WTC11 (cell line): ENCODE results near the gene CYP4F22.

Experiments used
- CREM ChIP-seq: sonication (generic); formaldehyde crosslinking; IDR thresholded peaks from 2 replicates; pipeline ENCODE4 v1.8.1; 2022; ENCODE audit warnings: mild to moderate bottlenecking, missing genetic modification reagents, moderate library complexity
- ELF4 ChIP-seq: sonication (generic); formaldehyde crosslinking; IDR thresholded peaks from 2 replicates; pipeline ENCODE4 v1.8.1; 2022; ENCODE audit warnings: low read depth, mild to moderate bottlenecking, moderate library complexity, missing genetic modification reagents
- HMGA2 ChIP-seq: fragments of 250-450 bp; sonication (Bioruptor Pico); IDR thresholded peaks from 2 replicates; pipeline ENCODE4 v1.4.0; 2021; ENCODE audit warnings: mild to moderate bottlenecking, moderate library complexity
- JUN ChIP-seq: sonication (generic); formaldehyde crosslinking; IDR thresholded peaks from 2 replicates; pipeline ENCODE4 v1.8.0; 2023; ENCODE audit warnings: mild to moderate bottlenecking, missing genetic modification reagents
- KAT7 ChIP-seq: sonication (generic); formaldehyde crosslinking; IDR thresholded peaks from 2 replicates; pipeline ENCODE4 v1.8.1; 2023; ENCODE audit warnings: missing genetic modification reagents, mild to moderate bottlenecking, borderline replicate concordance
- NFATC4 ChIP-seq: fragments of 250-450 bp; sonication (Bioruptor Pico); IDR thresholded peaks from 2 replicates; pipeline ENCODE4 v1.9.0; 2021; ENCODE audit warnings: mild to moderate bottlenecking
- NFE2L1 ChIP-seq: sonication (generic); formaldehyde crosslinking; IDR thresholded peaks from 2 replicates; pipeline ENCODE4 v1.8.1; 2023; ENCODE audit warnings: missing genetic modification reagents
- TP53 ChIP-seq: sonication (generic); formaldehyde crosslinking; IDR thresholded peaks from 2 replicates; pipeline ENCODE4 v1.8.1; 2023; ENCODE audit warnings: mild to moderate bottlenecking, missing genetic modification reagents
- TF ChIP-seq, protein P1 (sequence below): fragments of 200-600 bp; IDR thresholded peaks from 2 replicates; pipeline ENCODE4 v1.8.0; 2022; ENCODE audit warnings: antibody characterized with exemption
- TF ChIP-seq, protein P2 (sequence below): sonication (generic); formaldehyde crosslinking; IDR thresholded peaks from 2 replicates; pipeline ENCODE4 v1.8.0; 2023; ENCODE audit warnings: missing genetic modification reagents
- TF ChIP-seq, protein P3 (sequence below): fragments of 250-450 bp; sonication (Bioruptor Pico); IDR thresholded peaks from 2 replicates; pipeline ENCODE4 v1.9.0; 2021; ENCODE audit warnings: mild to moderate bottlenecking
- TF ChIP-seq, protein P4 (sequence below): sonication (generic); formaldehyde crosslinking; IDR thresholded peaks from 2 replicates; pipeline ENCODE4 v1.8.0; 2022; ENCODE audit warnings: mild to moderate bottlenecking, missing genetic modification reagents

- TF ChIP-seq, protein P1, sequence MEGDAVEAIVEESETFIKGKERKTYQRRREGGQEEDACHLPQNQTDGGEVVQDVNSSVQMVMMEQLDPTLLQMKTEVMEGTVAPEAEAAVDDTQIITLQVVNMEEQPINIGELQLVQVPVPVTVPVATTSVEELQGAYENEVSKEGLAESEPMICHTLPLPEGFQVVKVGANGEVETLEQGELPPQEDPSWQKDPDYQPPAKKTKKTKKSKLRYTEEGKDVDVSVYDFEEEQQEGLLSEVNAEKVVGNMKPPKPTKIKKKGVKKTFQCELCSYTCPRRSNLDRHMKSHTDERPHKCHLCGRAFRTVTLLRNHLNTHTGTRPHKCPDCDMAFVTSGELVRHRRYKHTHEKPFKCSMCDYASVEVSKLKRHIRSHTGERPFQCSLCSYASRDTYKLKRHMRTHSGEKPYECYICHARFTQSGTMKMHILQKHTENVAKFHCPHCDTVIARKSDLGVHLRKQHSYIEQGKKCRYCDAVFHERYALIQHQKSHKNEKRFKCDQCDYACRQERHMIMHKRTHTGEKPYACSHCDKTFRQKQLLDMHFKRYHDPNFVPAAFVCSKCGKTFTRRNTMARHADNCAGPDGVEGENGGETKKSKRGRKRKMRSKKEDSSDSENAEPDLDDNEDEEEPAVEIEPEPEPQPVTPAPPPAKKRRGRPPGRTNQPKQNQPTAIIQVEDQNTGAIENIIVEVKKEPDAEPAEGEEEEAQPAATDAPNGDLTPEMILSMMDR = no peak
- TF ChIP-seq, protein P2, sequence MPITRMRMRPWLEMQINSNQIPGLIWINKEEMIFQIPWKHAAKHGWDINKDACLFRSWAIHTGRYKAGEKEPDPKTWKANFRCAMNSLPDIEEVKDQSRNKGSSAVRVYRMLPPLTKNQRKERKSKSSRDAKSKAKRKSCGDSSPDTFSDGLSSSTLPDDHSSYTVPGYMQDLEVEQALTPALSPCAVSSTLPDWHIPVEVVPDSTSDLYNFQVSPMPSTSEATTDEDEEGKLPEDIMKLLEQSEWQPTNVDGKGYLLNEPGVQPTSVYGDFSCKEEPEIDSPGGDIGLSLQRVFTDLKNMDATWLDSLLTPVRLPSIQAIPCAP = no peak
- TF ChIP-seq, protein P3, sequence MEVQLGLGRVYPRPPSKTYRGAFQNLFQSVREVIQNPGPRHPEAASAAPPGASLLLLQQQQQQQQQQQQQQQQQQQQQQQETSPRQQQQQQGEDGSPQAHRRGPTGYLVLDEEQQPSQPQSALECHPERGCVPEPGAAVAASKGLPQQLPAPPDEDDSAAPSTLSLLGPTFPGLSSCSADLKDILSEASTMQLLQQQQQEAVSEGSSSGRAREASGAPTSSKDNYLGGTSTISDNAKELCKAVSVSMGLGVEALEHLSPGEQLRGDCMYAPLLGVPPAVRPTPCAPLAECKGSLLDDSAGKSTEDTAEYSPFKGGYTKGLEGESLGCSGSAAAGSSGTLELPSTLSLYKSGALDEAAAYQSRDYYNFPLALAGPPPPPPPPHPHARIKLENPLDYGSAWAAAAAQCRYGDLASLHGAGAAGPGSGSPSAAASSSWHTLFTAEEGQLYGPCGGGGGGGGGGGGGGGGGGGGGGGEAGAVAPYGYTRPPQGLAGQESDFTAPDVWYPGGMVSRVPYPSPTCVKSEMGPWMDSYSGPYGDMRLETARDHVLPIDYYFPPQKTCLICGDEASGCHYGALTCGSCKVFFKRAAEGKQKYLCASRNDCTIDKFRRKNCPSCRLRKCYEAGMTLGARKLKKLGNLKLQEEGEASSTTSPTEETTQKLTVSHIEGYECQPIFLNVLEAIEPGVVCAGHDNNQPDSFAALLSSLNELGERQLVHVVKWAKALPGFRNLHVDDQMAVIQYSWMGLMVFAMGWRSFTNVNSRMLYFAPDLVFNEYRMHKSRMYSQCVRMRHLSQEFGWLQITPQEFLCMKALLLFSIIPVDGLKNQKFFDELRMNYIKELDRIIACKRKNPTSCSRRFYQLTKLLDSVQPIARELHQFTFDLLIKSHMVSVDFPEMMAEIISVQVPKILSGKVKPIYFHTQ (CRISPR knock-in tag) = no peak
- TF ChIP-seq CREM (no peak), NFATC4 (no peak), ELF4 (CRISPR knock-in tag) (no peak), JUN (CRISPR knock-in tag) (no peak), TP53 (CRISPR knock-in tag) (no peak), KAT7 (no peak), HMGA2 (CRISPR knock-in tag) (no peak), NFE2L1 (CRISPR knock-in tag) (no peak)
- TF ChIP-seq, protein P4, sequence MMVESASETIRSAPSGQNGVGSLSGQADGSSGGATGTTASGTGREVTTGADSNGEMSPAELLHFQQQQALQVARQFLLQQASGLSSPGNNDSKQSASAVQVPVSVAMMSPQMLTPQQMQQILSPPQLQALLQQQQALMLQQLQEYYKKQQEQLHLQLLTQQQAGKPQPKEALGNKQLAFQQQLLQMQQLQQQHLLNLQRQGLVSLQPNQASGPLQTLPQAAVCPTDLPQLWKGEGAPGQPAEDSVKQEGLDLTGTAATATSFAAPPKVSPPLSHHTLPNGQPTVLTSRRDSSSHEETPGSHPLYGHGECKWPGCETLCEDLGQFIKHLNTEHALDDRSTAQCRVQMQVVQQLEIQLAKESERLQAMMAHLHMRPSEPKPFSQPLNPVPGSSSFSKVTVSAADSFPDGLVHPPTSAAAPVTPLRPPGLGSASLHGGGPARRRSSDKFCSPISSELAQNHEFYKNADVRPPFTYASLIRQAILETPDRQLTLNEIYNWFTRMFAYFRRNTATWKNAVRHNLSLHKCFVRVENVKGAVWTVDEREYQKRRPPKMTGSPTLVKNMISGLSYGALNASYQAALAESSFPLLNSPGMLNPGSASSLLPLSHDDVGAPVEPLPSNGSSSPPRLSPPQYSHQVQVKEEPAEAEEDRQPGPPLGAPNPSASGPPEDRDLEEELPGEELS (CRISPR knock-in tag) = no peak
Measured at GRCh38 chr19:15524781-15525180, 16.5 kb downstream of the CYP4F22 start.
